Astrocyte (in vitro differentiated cells and primary cell): ENCODE data around the gene SMIM28. TPM values are rescaled to one million over a fixed set of nuclear protein-coding genes. Genes with fewer than 3 reads are reported as not detected.

Experiments used
- DNase-seq: peaks from one replicate; pipeline ENCODE4 v3.0.0-alpha.2; 2010; ENCODE audit warnings: low read depth
- FAIRE-seq: peaks from 2 replicates; lab custom pipeline; 2011; peaks lifted over from hg19 to GRCh38; lab: Jason Lieb, UNC
- H2AFZ ChIP-seq: 2 replicates; pipeline ENCODE4 v1.6.0; 2012; ENCODE audit warnings: low read depth, low read length, inconsistent platforms
- H3K27ac ChIP-seq: 2 replicates; pipeline ENCODE4 v1.5.1; 2011; ENCODE audit warnings: low read depth, low read length, inconsistent platforms
- H3K27me3 ChIP-seq: 2 replicates; pipeline ENCODE4 v1.6.0; 2011; ENCODE audit warnings: low read length, inconsistent platforms; ENCODE audit not compliant: insufficient read depth
- H3K36me3 ChIP-seq: 2 replicates; pipeline ENCODE4 v1.5.1; 2011; ENCODE audit warnings: low read length, inconsistent platforms; ENCODE audit not compliant: insufficient read depth
- H3K4me1 ChIP-seq: 2 replicates; pipeline ENCODE4 v1.5.1; 2011; ENCODE audit warnings: low read length, inconsistent platforms; ENCODE audit not compliant: insufficient read depth
- H3K4me2 ChIP-seq: 2 replicates; pipeline ENCODE4 v1.6.0; 2012; ENCODE audit warnings: low read length, inconsistent platforms
- H3K4me3 ChIP-seq: 2 replicates; pipeline ENCODE4 v1.5.1; 2011; ENCODE audit warnings: low read depth, mild to moderate bottlenecking, low read length, inconsistent platforms; ENCODE audit not compliant: insufficient read depth
- H3K79me2 ChIP-seq: 2 replicates; pipeline ENCODE4 v1.6.0; 2012; ENCODE audit warnings: mild to moderate bottlenecking, low read length, inconsistent platforms; ENCODE audit not compliant: insufficient read depth
- H3K9ac ChIP-seq: 2 replicates; pipeline ENCODE4 v1.6.0; 2012; ENCODE audit warnings: mild to moderate bottlenecking, low read length, inconsistent platforms
- H3K9me3 ChIP-seq: 2 replicates; pipeline ENCODE4 v1.5.1; 2012; ENCODE audit warnings: low read depth, mild to moderate bottlenecking, low read length, inconsistent platforms; ENCODE audit not compliant: insufficient read depth
- H4K20me1 ChIP-seq: 2 replicates; pipeline ENCODE4 v1.6.0; 2012; ENCODE audit warnings: low read length, inconsistent platforms; ENCODE audit not compliant: insufficient read depth
- H3K27ac Mint-ChIP-seq: one replicate; pipeline ENCODE4 v1.8.0; 2021; ENCODE audit warnings: mild to moderate bottlenecking, mixed read lengths; ENCODE audit not compliant: unreplicated experiment
- H3K27me3 Mint-ChIP-seq: one replicate; pipeline ENCODE4 v1.8.0; 2021; ENCODE audit warnings: low read depth, mixed read lengths; ENCODE audit not compliant: unreplicated experiment
- H3K36me3 Mint-ChIP-seq: one replicate; pipeline ENCODE4 v1.8.0; 2021; ENCODE audit warnings: low read depth, mixed read lengths; ENCODE audit not compliant: unreplicated experiment
- H3K4me1 Mint-ChIP-seq: one replicate; pipeline ENCODE4 v1.8.0; 2021; ENCODE audit warnings: low read depth, mixed read lengths; ENCODE audit not compliant: unreplicated experiment
- H3K4me3 Mint-ChIP-seq: one replicate; pipeline ENCODE4 v1.8.0; 2021; ENCODE audit warnings: mild to moderate bottlenecking, moderate library complexity, mixed read lengths; ENCODE audit not compliant: unreplicated experiment
- H3K9me3 Mint-ChIP-seq: one replicate; pipeline ENCODE4 v1.8.0; 2021; ENCODE audit warnings: mild to moderate bottlenecking, mixed read lengths; ENCODE audit not compliant: unreplicated experiment
- EZH2 ChIP-seq: IDR thresholded peaks from 2 replicates; pipeline ENCODE4 v1.6.1; 2012; ENCODE audit warnings: mild to moderate bottlenecking, low read length, inconsistent platforms; ENCODE audit not compliant: insufficient read depth
- total RNA-seq: library from RNA; stranded (reverse); gene quantifications from 2 replicates; pipeline ENCODE4 v1.2.1, GENCODE V29; 2021
- TF ChIP-seq, protein P1 (sequence below): IDR thresholded peaks from 2 replicates; pipeline ENCODE4 v1.5.1; 2011; ENCODE audit warnings: low read depth, mild to moderate bottlenecking, inconsistent platforms, low read length, moderate library complexity; ENCODE audit not compliant: insufficient read depth

The SMIM28 gene
- total RNA-seq, 1 donor from 2014 or later = not detected

DNA sequence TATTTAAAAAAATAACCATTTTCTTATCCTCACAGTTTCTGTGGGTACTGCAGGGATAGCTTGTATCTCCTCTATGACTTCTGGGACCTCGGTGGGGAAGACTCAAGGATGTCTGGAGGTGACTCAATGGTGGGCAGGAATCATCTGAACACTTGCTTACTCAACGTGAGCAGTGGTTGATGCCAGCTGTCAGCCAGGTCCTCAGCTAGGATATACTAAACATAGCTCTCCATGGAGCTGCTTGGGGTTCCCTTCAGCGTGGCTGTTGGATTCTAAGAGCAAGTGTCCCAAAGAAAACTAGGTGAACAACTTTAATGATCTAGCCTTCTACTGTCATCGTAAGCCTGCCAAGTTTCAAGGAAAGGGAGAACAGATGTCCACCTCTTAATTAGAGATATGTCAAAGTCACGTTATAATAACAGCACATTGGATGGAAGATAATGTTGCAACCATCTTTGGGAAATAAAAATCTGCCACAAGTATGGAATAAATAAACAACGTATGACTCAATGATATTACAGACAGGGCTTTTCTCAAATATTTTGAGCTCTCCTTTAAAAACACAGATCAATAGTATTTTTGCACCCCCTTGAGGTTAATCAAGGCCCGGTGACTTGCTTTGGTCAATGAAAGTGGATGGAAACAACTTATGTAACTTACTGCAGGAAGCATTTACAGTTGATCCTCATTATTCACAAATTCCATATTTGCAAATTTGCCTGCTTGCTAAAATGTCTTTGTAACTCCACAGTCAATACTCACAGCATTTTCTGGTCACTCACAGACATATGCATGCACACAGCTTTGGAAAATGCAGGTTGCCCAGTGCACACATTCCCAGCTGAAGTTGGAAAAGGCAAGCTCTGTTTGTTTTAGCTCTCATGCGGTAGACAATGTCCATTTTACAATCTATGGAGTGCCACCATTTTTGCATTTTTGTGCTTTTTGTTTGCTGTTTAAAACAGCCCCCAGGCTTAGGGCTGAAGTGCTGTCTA is 19.7 kb downstream of the SMIM28 start:
- no peak overlapping the region for H3K27ac Mint-ChIP-seq
- Histone ChIP-seq H3K27me3 (no peaks in the 10 kb centered on the region), H3K4me3 (no peak overlapping the region), H3K4me2 (no peak overlapping the region), H3K9me3 (no peaks in the 10 kb centered on the region), H3K36me3 (no peaks in the 10 kb centered on the region), H3K27ac (no peak overlapping the region), H3K79me2 (no peaks in the 10 kb centered on the region), H3K4me1 (no peaks in the 10 kb centered on the region), H2AFZ (no peak overlapping the region), H4K20me1 (no peaks in the 10 kb centered on the region), H3K9ac (no peak overlapping the region)
- peaks cover 3% of the 10 kb centered on the region for H3K9me3 Mint-ChIP-seq
- no peaks in the 10 kb centered on the region for H3K4me1 Mint-ChIP-seq
- H3K36me3 Mint-ChIP-seq = no peaks in the 10 kb centered on the region
- no peak overlapping the region for H3K4me3 Mint-ChIP-seq
- TF ChIP-seq EZH2 = no peak
- TF ChIP-seq, protein P1, sequence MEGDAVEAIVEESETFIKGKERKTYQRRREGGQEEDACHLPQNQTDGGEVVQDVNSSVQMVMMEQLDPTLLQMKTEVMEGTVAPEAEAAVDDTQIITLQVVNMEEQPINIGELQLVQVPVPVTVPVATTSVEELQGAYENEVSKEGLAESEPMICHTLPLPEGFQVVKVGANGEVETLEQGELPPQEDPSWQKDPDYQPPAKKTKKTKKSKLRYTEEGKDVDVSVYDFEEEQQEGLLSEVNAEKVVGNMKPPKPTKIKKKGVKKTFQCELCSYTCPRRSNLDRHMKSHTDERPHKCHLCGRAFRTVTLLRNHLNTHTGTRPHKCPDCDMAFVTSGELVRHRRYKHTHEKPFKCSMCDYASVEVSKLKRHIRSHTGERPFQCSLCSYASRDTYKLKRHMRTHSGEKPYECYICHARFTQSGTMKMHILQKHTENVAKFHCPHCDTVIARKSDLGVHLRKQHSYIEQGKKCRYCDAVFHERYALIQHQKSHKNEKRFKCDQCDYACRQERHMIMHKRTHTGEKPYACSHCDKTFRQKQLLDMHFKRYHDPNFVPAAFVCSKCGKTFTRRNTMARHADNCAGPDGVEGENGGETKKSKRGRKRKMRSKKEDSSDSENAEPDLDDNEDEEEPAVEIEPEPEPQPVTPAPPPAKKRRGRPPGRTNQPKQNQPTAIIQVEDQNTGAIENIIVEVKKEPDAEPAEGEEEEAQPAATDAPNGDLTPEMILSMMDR = no peak
- H3K27me3 Mint-ChIP-seq = no peaks in the 10 kb centered on the region
- no peak for FAIRE-seq
- DNase-seq = no peak

DNA sequence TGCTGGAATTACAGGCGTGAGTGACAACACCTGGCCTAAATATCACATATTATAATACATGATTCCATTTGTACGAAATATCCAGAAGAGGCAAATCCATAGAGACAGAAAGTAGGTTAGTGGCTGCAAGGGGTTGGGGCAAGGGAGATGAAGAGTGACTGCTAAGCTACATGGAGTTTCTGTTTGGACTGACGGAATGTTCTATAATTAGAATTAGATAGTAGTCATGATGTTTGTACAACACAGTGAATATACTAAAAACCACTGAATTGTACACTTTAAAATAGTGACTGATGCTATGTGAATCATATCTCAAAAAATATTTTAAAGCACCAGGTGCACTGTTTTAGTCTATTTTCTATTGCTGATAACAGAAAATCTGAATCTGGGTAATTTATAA is 22.6 kb downstream of the SMIM28 start:
- Histone ChIP-seq H3K9ac (no peak overlapping the region), H4K20me1 (no peaks in the 10 kb centered on the region), H2AFZ (no peak overlapping the region), H3K4me1 (peaks cover 3% of the 10 kb centered on the region), H3K27ac (no peak overlapping the region), H3K79me2 (no peaks in the 10 kb centered on the region), H3K27me3 (no peaks in the 10 kb centered on the region), H3K4me2 (no peak overlapping the region), H3K4me3 (no peak overlapping the region), H3K9me3 (no peaks in the 10 kb centered on the region), H3K36me3 (no peaks in the 10 kb centered on the region)
- Mint-ChIP-seq H3K4me3 (no peak overlapping the region), H3K27ac (no peak overlapping the region), H3K9me3 (no peaks in the 10 kb centered on the region), H3K4me1 (no peaks in the 10 kb centered on the region), H3K27me3 (no peaks in the 10 kb centered on the region), H3K36me3 (no peaks in the 10 kb centered on the region)
- no peak for FAIRE-seq
- no peak for DNase-seq
- TF ChIP-seq, protein P1 = no peak
- TF ChIP-seq EZH2 = no peak
